ENCODE results near the gene IGSF3. TPM values are rescaled to one million over a fixed set of nuclear protein-coding genes. Genes with fewer than 3 reads are reported as not detected.
A peak's percentile ranks its signal among the peaks of the same experiment; 100 is the strongest.

Gene IGSF3
- total and polyA plus RNA-seq, 2 of the 8 experiments (the other 6 are each of a cell fraction or from before 2014, with no cell fraction given): 30.0 to 32.2 TPM

- Histone ChIP-seq H3K9ac (replicated peaks in 1 of 4; ENCODE audit: extremely low read depth in 1 of 4, low read depth in 3 of 4, low read length in 3 of 4) (no peak overlapping the region), H4K5ac (ENCODE audit: insufficient read length, low read depth, low read length) (no peak overlapping the region), H2BK15ac (ENCODE audit: low read length) (peak overlapping the region; percentile 37; the same call in 1 of the 2 replicates), H2AFZ (ENCODE audit: low read length) (peak overlapping the region; percentile 28; the same call in 1 of the 2 replicates), H4K91ac (replicated peaks; ENCODE audit: insufficient read length, low read length) (no peak overlapping the region), H4K20me1 (replicated peaks in 1 of 2; ENCODE audit: control insufficient read depth in 1 of 2, insufficient read depth in 2 of 2, low read length in 2 of 2) (peaks cover 3 to 20% of the 10 kb centered on the region in 2 experiments), H3K23me2 (ENCODE audit: low read depth, low read length) (peaks cover 12% of the 10 kb centered on the region), H3K27me3 (replicated peaks in 1 of 4; ENCODE audit: control insufficient read depth in 3 of 4, extremely low read depth in 1 of 4, insufficient read depth in 3 of 4, low read length in 3 of 4) (peaks cover 0 to 3% (median 0%) of the 10 kb centered on the region in 4 experiments; a peak in 3 of 7 replicates), H3K79me1 (ENCODE audit: low read depth, low read length) (peaks cover 5% of the 10 kb centered on the region; the same call in 1 of the 2 replicates), H3K79me2 (ENCODE audit: control insufficient read depth in 1 of 2, insufficient read depth in 2 of 2, low read length in 2 of 2) (peaks cover 4 to 23% of the 10 kb centered on the region in 2 experiments; a peak in 3 of 4 replicates), H3K27ac (ENCODE audit: low read depth, low read length) (no peak overlapping the region), H3K4me2 (ENCODE audit: insufficient read depth in 1 of 2, low read depth in 2 of 2, low read length in 2 of 2) (peak overlapping the region; percentile 61 to 66; a peak in 3 of 4 replicates), H3K14ac (ENCODE audit: insufficient read length) (no peak overlapping the region), H3K4ac (replicated peaks; ENCODE audit: insufficient read length, low read depth, low read length) (no peak overlapping the region), H2BK5ac (ENCODE audit: low read depth, low read length) (no peak overlapping the region), H3K23ac (ENCODE audit: insufficient read length) (no peak overlapping the region), H4K8ac (ENCODE audit: extremely low read depth, insufficient read depth, low read length) (no peak overlapping the region), H3K4me3 (ENCODE audit: extremely low read depth in 1 of 4, insufficient read depth in 2 of 4, low read depth in 3 of 4, low read length in 4 of 4) (peak overlapping the region; percentile 35 to 99 (median 72); a peak in 5 of 8 replicates), H3K18ac (ENCODE audit: extremely low read depth, low read length) (no peak overlapping the region; the same call in 1 of the 2 replicates), H3K9me3 (ENCODE audit: insufficient read depth in 2 of 2, low read depth in 1 of 2, low read length in 1 of 2) (no peaks in the 10 kb centered on the region), H2BK12ac (ENCODE audit: low read depth, low read length) (no peak overlapping the region), H2BK20ac (ENCODE audit: low read length) (no peak overlapping the region), H3K4me1 (replicated peaks in 1 of 4; ENCODE audit: control insufficient read depth in 3 of 4, insufficient read depth in 4 of 4, low read length in 3 of 4) (peaks cover 10 to 20% (median 15%) of the 10 kb centered on the region in 4 experiments; a peak in 5 of 7 replicates), H2BK120ac (replicated peaks; ENCODE audit: low read depth, low read length) (no peak overlapping the region), H3K56ac (replicated peaks; ENCODE audit: insufficient read length, low read depth, low read length) (no peak overlapping the region), H2AK5ac (ENCODE audit: low read depth, low read length) (no peak overlapping the region), H3K36me3 (ENCODE audit: control insufficient read depth in 2 of 4, insufficient read depth in 4 of 4, low read length in 3 of 4) (peaks cover 0 to 3% (median 0%) of the 10 kb centered on the region in 4 experiments; a peak in 1 of 8 replicates)
- ChIA-PET POLR2A (ENCODE audit: partially characterized antibody) (interaction anchor here (1.0 to 1.6 kb wide), 3 partner anchors 8 to 391 kb away, joined by 4 to 6 read pairs (median 4); partner anchors contain the start of gene TTF2), CTCF (ENCODE audit: partially characterized antibody) (interaction anchor here (0.9 to 1.5 kb wide), 7 partner anchors 8 to 392 kb away, joined by 3 to 9 read pairs (median 4); partner anchors contain the start of gene TTF2)
- WGBS, 2 experiments (ENCODE audit: extremely low coverage in 1 of 2, insufficient coverage in 1 of 2, insufficient read length in 1 of 2, insufficient replicate concordance in 2 of 2, low coverage in 1 of 2, low lambda C conversion rate in 2 of 2, missing lambda C conversion rate in 1 of 2): 82% methylated on average over 7 of the region's 7 CpGs; no CpG with 5 or more reads in 1 of the 2 experiments
- FAIRE-seq (no peak), DNase-seq (ENCODE audit: low read depth in 1 of 2, low spot score in 2 of 2) (no peak)
- no peak for TF ChIP-seq KDM5A (IDR thresholded peaks at IDR 0.05; ENCODE audit: low read length)
- TF ChIP-seq POU5F1 (IDR thresholded peaks at IDR 0.05; ENCODE audit: low read depth, low read length): no peak
- TF ChIP-seq SRF (IDR thresholded peaks at IDR 0.05; ENCODE audit: low read depth, low read length): no peak
- TF ChIP-seq CBX8 (IDR thresholded peaks at IDR 0.05; ENCODE audit: borderline replicate concordance, low read depth, low read length): no peak
- no peak for TF ChIP-seq NRF1 (IDR thresholded peaks at IDR 0.05; ENCODE audit: low read depth, low read length)
- TF ChIP-seq SIX5 (IDR thresholded peaks at IDR 0.05; ENCODE audit: low read depth, low read length): no peak
- TF ChIP-seq GABPA (IDR thresholded peaks at IDR 0.05; ENCODE audit: borderline replicate concordance, insufficient read depth, low read length): no peak
- TF ChIP-seq CEBPB (IDR thresholded peaks at IDR 0.05; ENCODE audit: low read depth, low read length): no peak
- no peak for TF ChIP-seq EZH2 (IDR thresholded peaks at IDR 0.05; ENCODE audit: low read depth, low read length, severe bottlenecking)
- TF ChIP-seq SIN3A (conservative IDR thresholded peaks at IDR 0.05 in 1 of 2, IDR thresholded peaks at IDR 0.05 in 1 of 2; ENCODE audit: low read depth in 1 of 2, low read length in 2 of 2): no peak
- no peak for TF ChIP-seq TAF1 (IDR thresholded peaks at IDR 0.05; ENCODE audit: low read depth, low read length)
- no peak for TF ChIP-seq KDM4A (IDR thresholded peaks at IDR 0.05; ENCODE audit: low read depth, low read length, severe bottlenecking)
Observed at GRCh38 chr1:116668277-116668676, 744 bp upstream of the IGSF3 start.

All from H1 (cell line).